Nucleus accumbens (tissue), 56 donors: ENCODE data around the gene R3HDM4.
"Not testable (repeated sequence)": the region's sequence is repeated elsewhere in the genome, so short reads cannot be mapped to it uniquely, and the experiment has no call there.

ENCODE experiments used
- DNase-seq, 56 donors: peaks; one replicate each; lab custom pipeline; 2025; lab: John Stamatoyannopoulos, UW

R3HDM4 gene

GRCh38 chr19:862581-863314 is 50.3 kb downstream of the R3HDM4 start:
- peak in 4 of 56 donors; percentile 19 to 55 (median 34) for DNase-seq

GRCh38 chr19:861756-862580 is 51.1 kb downstream of the R3HDM4 start:
- DNase-seq, result peak in 6 of 56 donors; percentile 6 to 63 (median 28)

- DNase-seq, result no peak
These were observed 51.8 kb downstream of the R3HDM4 start for GRCh38 chr19:861141-861755.

- DNase-seq, result peak in 3 of 56 donors; percentile 13 to 21 (median 19)
These were observed 53.9 kb downstream of the R3HDM4 start, which contains the start of gene CFD for GRCh38 chr19:858868-859843. Gene CFD (plus strand): TSS chr19:859664. CDS start chr19:859690, 26 bp downstream.

- DNase-seq, result no peak
These were observed 54.7 kb downstream of the R3HDM4 start for GRCh38 chr19:858284-858683.

- DNase-seq, result no peak
These were observed 57.4 kb downstream of the R3HDM4 start for GRCh38 chr19:855566-856120.

DNA sequence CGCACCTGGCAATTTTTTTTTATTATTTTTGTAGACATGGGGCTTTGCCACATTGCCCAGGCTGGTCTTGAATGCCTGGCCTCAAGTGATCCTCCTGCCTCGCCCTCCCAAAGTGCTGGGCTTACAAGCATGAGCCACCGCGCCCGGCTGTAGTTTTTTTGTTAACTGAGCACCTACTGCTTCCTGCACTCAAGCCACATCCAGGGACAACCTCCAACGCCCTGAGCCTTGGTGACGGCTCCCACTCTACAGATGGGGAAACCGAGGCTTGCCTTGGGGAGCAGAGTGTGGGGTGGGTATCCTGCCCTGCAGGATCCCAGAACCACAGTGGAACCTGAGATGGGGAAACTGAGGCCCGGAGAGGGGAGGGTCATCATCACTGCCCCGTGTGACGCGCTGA is 57.9 kb downstream of the R3HDM4 start:
- DNase-seq, result no peak

- no peak for DNase-seq
These were observed 58.5 kb downstream of the R3HDM4 start for GRCh38 chr19:854549-854948.

- not testable (repeated sequence) for DNase-seq
These were observed 59.3 kb downstream of the R3HDM4 start for GRCh38 chr19:853614-854220.

GRCh38 chr19:853014-853585 is 59.9 kb downstream of the R3HDM4 start:
- DNase-seq, result no peak

DNA sequence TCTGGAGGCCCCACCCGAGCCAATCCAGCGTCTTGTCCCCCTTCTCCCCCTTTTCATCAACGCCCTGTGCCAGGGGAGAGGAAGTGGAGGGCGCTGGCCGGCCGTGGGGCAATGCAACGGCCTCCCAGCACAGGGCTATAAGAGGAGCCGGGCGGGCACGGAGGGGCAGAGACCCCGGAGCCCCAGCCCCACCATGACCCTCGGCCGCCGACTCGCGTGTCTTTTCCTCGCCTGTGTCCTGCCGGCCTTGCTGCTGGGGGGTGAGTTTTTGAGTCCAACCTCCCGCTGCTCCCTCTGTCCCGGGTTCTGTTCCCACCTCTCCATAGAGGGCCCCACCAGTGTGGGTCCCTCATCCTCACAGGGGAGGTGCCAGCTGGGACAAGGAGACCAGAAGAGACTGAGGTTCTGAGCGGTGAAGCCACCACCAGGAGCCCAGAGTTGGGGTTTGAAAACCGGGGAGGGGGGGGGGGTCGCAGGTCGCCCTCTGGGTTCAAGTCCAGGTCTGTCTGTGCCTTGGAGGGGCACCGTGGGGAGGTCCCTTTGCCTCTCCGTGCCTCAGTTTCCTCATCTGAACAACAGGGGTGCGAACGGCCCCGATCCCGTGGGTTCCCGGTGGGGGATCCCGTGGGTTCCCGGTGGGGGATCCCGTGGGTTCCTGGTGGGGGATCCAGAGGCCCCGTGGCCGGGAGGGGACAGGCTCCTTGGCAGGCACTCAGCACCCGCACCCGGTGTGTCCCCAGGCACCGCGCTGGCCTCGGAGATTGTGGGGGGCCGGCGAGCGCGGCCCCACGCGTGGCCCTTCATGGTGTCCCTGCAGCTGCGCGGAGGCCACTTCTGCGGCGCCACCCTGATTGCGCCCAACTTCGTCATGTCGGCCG is 60.6 kb downstream of the R3HDM4 start, which contains the start of gene ELANE:
Gene ELANE, plus strand, starts transcription at position 168 of the 878 bp plus-strand sequence. Its CDS starts 26 bp downstream, at position 194.
- no peak for DNase-seq

GRCh38 chr19:850979-851335 is 62.1 kb downstream of the R3HDM4 start:
- DNase-seq, result no peak

- DNase-seq, result peak in 17 of 56 donors; percentile 6 to 59 (median 25)
These were observed 62.6 kb downstream of the R3HDM4 start for GRCh38 chr19:850221-850978.

GRCh38 chr19:849195-849594 is 63.8 kb downstream of the R3HDM4 start:
- DNase-seq, result not testable (repeated sequence)

GRCh38 chr19:848386-848921 is 64.6 kb downstream of the R3HDM4 start:
- no peak for DNase-seq
